HepG2 (cell line): Measurements from ENCODE around the gene TAF8. TPM values are rescaled to one million over a fixed set of nuclear protein-coding genes. Genes with fewer than 3 reads are reported as not detected.

Source experiments
- CBX5 ChIP-seq: sonication (generic); formaldehyde crosslinking; IDR thresholded peaks from 2 replicates; pipeline ENCODE4 v1.4.0; 2020; ENCODE audit warnings: missing genetic modification reagents, borderline replicate concordance
- DNMT1 ChIP-seq: sonication (generic); formaldehyde crosslinking; IDR thresholded peaks from 2 replicates; pipeline ENCODE4 v1.5.1; 2020; ENCODE audit warnings: mild to moderate bottlenecking, missing genetic modification reagents
- IKZF4 ChIP-seq: sonication (generic); formaldehyde crosslinking; IDR thresholded peaks from 2 replicates; pipeline ENCODE4 v1.5.1; 2020; ENCODE audit warnings: borderline replicate concordance, mild to moderate bottlenecking, low read depth, missing genetic modification reagents; ENCODE audit errors: not compliant biosample characterization
- JARID2 ChIP-seq: sonication (generic); formaldehyde crosslinking; IDR thresholded peaks from 2 replicates; pipeline ENCODE4 v1.8.1; 2023; ENCODE audit warnings: missing genetic modification reagents, inconsistent platforms; ENCODE audit not compliant: insufficient replicate concordance
- PTBP1 ChIP-seq: fragments of 200-400 bp; formaldehyde crosslinking; IDR thresholded peaks from 2 replicates; pipeline ENCODE4 v1.6.1; 2018; ENCODE audit warnings: low read length, low read depth; ENCODE audit not compliant: poor library complexity, severe bottlenecking
- RFX1 ChIP-seq: fragments of 450-650 bp; IDR thresholded peaks from 2 replicates; pipeline ENCODE4 v1.6.1; 2017
- SALL1 ChIP-seq: sonication (generic); formaldehyde crosslinking; IDR thresholded peaks from 2 replicates; pipeline ENCODE4 v1.8.0; 2022; ENCODE audit warnings: mild to moderate bottlenecking, missing genetic modification reagents
- TARDBP ChIP-seq: sonication (generic); formaldehyde crosslinking; IDR thresholded peaks from 2 replicates; pipeline ENCODE4 v1.8.0; 2022; ENCODE audit warnings: mild to moderate bottlenecking, missing genetic modification reagents
- YY1 ChIP-seq: IDR thresholded peaks from 2 replicates; pipeline ENCODE4 v1.6.1; 2011; ENCODE audit warnings: low read length, low read depth, moderate library complexity, mild to moderate bottlenecking; ENCODE audit not compliant: insufficient read depth, insufficient replicate concordance
- ZBTB7A ChIP-seq: sonication (generic); formaldehyde crosslinking; IDR thresholded peaks from 2 replicates; pipeline ENCODE4 v1.8.0; 2022; ENCODE audit warnings: mild to moderate bottlenecking, missing genetic modification reagents
- ZFP82 ChIP-seq: sonication (generic); formaldehyde crosslinking; IDR thresholded peaks from 2 replicates; pipeline ENCODE4 v1.5.1; 2020; ENCODE audit warnings: mild to moderate bottlenecking, missing genetic modification reagents, borderline replicate concordance
- ZNF3 ChIP-seq: IDR thresholded peaks from 2 replicates; pipeline ENCODE4 v1.7.0; 2017; ENCODE audit warnings: inconsistent platforms
- ZNF354B ChIP-seq: sonication (generic); formaldehyde crosslinking; IDR thresholded peaks from 2 replicates; pipeline ENCODE4 v1.8.0; 2022; ENCODE audit warnings: mild to moderate bottlenecking, missing genetic modification reagents
- ZNF484 ChIP-seq: sonication (generic); formaldehyde crosslinking; IDR thresholded peaks from 2 replicates; pipeline ENCODE4 v1.5.1; 2020; ENCODE audit warnings: mild to moderate bottlenecking, low read depth, missing genetic modification reagents, borderline replicate concordance
- polyA plus RNA-seq, 8 experiments: library from polyadenylated mRNA; depleted of rRNA in 3 of 8; stranded (reverse) in 7 of 8; unstranded in 1 of 8; fragments of >200 nt; fragmentation: Illumina TruSeq in 4 of 8; extraction: Trizol in 4 of 8; gene quantifications; 2 replicates each; pipeline versions ENCODE4 v1.2.1 to v1.2.3, GENCODE V29; 2011 to 2016; ENCODE audit warnings: low read depth in 4 of 8, missing spikeins in 1 of 8, mixed read lengths in 1 of 8; ENCODE audit not compliant: insufficient read depth in 1 of 8
- total RNA-seq, 5 experiments: library from RNA; depleted of rRNA; stranded (reverse); fragments of >200 nt; fragmentation: Illumina TruSeq; extraction: Trizol; gene quantifications; 2 replicates each; pipeline ENCODE4 v1.2.3, GENCODE V29; 2016; ENCODE audit warnings: low read depth in 1 of 5
- TF ChIP-seq, protein P1 (sequence below): sonication (generic); formaldehyde crosslinking; IDR thresholded peaks from 2 replicates; pipeline ENCODE4 v1.8.0; 2022; ENCODE audit warnings: mild to moderate bottlenecking, missing genetic modification reagents, borderline replicate concordance
- TF ChIP-seq, protein P2 (sequence below): sonication (generic); formaldehyde crosslinking; IDR thresholded peaks from 2 replicates; pipeline ENCODE4; 2020; ENCODE audit warnings: missing genetic modification reagents, mild to moderate bottlenecking, borderline replicate concordance
- TF ChIP-seq, protein P3 (sequence below), 2 experiments: sonication (generic) in 1 of 2; formaldehyde crosslinking in 1 of 2; IDR thresholded peaks; 2 replicates each; pipeline versions ENCODE4 v1.4.0 to v1.6.1; 2018 to 2020; ENCODE audit warnings: missing genetic modification reagents in 2 of 2, borderline replicate concordance in 1 of 2, low read depth in 1 of 2, mild to moderate bottlenecking in 1 of 2, missing biosample characterization in 1 of 2
- TF ChIP-seq, protein P4 (sequence below): sonication (generic); formaldehyde crosslinking; IDR thresholded peaks from 2 replicates; pipeline ENCODE4 v1.4.0; 2020; ENCODE audit warnings: missing genetic modification reagents

The TAF8 gene
- total and polyA plus RNA-seq, 2 of the 13 experiments (the other 11 are each of a cell fraction or from before 2014, with no cell fraction given), result 25.2 to 25.8 TPM

DNA sequence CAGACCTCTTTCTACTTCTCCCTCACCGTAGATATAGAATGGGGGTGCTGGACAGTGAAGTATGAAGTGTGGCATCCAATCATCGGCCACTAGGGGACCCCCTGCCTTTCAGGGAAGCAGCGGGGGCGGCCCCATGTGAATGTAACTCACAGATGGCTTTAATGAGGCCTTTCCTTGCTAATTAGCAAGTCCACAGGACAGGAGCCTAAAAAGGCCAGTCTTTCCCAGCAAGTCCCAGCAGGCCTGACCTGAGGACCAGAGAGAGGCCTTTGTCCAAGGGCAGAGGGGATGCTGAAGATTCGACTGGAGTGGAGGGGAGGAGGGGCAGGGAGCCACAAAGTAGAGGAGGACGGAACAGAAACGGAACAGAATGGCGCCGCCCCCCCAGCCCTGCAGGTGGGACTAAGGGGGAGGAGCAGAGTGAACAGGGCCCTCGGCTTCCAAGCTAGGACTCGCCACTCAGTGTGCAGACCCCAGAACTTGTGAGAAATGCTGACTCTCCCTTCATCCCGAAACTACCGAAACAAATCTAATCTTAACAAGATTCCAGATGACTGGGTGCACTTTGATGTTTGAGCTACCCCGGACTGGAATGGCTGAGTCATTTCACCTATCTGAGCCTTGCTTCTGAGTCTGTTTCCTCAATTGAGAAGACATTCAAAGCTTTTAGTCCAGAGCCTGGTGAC lies 86.3 kb downstream of the TAF8 start (continued):
- TF ChIP-seq YY1 (peak; percentile 42), ZBTB7A (CRISPR knock-in tag) (0 out of 2 replicates have a peak, but pooled peaks have one; percentile 22), ZNF484 (no peak), JARID2 (CRISPR knock-in tag) (peak; percentile 12), RFX1 (no peak), DNMT1 (CRISPR knock-in tag) (no peak), ZNF354B (CRISPR knock-in tag) (0 out of 2 replicates have a peak, but pooled peaks have one; percentile 26), SALL1 (peak; percentile 27; the same call in 1 of the 2 replicates), TARDBP (0 out of 2 replicates have a peak, but pooled peaks have one; percentile 25), CBX5 (CRISPR knock-in tag) (0 out of 2 replicates have a peak, but pooled peaks have one; percentile 23), IKZF4 (no peak), PTBP1 (no peak), ZNF3 (CRISPR knock-in tag) (no peak), ZFP82 (CRISPR knock-in tag) (no peak)
- TF ChIP-seq, protein P1, sequence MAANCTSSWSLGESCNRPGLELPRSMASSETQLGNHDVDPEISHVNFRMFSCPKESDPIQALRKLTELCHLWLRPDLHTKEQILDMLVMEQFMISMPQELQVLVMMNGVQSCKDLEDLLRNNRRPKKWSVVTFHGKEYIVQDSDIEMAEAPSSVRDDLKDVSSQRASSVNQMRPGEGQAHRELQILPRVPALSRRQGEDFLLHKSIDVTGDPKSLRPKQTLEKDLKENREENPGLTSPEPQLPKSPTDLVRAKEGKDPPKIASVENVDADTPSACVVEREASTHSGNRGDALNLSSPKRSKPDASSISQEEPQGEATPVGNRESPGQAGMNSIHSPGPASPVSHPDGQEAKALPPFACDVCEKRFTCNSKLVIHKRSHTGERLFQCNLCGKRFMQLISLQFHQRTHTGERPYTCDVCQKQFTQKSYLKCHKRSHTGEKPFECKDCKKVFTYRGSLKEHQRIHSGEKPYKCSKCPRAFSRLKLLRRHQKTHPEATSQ (CRISPR knock-in tag), result peak; percentile 34; the same call in 1 of the 2 replicates
- TF ChIP-seq, protein P2, sequence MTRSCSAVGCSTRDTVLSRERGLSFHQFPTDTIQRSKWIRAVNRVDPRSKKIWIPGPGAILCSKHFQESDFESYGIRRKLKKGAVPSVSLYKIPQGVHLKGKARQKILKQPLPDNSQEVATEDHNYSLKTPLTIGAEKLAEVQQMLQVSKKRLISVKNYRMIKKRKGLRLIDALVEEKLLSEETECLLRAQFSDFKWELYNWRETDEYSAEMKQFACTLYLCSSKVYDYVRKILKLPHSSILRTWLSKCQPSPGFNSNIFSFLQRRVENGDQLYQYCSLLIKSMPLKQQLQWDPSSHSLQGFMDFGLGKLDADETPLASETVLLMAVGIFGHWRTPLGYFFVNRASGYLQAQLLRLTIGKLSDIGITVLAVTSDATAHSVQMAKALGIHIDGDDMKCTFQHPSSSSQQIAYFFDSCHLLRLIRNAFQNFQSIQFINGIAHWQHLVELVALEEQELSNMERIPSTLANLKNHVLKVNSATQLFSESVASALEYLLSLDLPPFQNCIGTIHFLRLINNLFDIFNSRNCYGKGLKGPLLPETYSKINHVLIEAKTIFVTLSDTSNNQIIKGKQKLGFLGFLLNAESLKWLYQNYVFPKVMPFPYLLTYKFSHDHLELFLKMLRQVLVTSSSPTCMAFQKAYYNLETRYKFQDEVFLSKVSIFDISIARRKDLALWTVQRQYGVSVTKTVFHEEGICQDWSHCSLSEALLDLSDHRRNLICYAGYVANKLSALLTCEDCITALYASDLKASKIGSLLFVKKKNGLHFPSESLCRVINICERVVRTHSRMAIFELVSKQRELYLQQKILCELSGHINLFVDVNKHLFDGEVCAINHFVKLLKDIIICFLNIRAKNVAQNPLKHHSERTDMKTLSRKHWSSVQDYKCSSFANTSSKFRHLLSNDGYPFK (CRISPR knock-in tag), result no peak
- TF ChIP-seq, protein P3, sequence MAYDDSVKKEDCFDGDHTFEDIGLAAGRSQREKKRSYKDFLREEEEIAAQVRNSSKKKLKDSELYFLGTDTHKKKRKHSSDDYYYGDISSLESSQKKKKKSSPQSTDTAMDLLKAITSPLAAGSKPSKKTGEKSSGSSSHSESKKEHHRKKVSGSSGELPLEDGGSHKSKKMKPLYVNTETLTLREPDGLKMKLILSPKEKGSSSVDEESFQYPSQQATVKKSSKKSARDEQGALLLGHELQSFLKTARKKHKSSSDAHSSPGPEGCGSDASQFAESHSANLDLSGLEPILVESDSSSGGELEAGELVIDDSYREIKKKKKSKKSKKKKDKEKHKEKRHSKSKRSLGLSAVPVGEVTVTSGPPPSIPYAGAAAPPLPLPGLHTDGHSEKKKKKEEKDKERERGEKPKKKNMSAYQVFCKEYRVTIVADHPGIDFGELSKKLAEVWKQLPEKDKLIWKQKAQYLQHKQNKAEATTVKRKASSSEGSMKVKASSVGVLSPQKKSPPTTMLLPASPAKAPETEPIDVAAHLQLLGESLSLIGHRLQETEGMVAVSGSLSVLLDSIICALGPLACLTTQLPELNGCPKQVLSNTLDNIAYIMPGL (CRISPR knock-in tag; IDR thresholded peaks at IDR 0.05; ENCODE audit: borderline replicate concordance in 1 of 2, low read depth in 1 of 2), result peak in 1 of 2 experiments; percentile 37; a peak in 1 of 4 replicates
- TF ChIP-seq, protein P4, sequence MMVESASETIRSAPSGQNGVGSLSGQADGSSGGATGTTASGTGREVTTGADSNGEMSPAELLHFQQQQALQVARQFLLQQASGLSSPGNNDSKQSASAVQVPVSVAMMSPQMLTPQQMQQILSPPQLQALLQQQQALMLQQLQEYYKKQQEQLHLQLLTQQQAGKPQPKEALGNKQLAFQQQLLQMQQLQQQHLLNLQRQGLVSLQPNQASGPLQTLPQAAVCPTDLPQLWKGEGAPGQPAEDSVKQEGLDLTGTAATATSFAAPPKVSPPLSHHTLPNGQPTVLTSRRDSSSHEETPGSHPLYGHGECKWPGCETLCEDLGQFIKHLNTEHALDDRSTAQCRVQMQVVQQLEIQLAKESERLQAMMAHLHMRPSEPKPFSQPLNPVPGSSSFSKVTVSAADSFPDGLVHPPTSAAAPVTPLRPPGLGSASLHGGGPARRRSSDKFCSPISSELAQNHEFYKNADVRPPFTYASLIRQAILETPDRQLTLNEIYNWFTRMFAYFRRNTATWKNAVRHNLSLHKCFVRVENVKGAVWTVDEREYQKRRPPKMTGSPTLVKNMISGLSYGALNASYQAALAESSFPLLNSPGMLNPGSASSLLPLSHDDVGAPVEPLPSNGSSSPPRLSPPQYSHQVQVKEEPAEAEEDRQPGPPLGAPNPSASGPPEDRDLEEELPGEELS, result no peak
